ENCODE measurements around the gene GUCA1A.
A peak's percentile ranks its signal among the peaks of the same experiment; 100 is the strongest.

GUCA1A gene

GRCh38 chr6:42225029-42225339 lies 51.8 kb downstream of the GUCA1A start:
- TF ChIP-seq ZNF8 (CRISPR knock-in tag; IDR thresholded peaks at IDR 0.05) (no peak), OSR1 (CRISPR knock-in tag; IDR thresholded peaks at IDR 0.05) (no peak), ZFP30 (CRISPR knock-in tag; IDR thresholded peaks at IDR 0.05) (no peak), TCF4 (CRISPR knock-in tag; IDR thresholded peaks at IDR 0.05; ENCODE audit: borderline replicate concordance) (no peak), TSHZ2 (CRISPR knock-in tag; IDR thresholded peaks at IDR 0.05) (no peak), PATZ1 (CRISPR knock-in tag; IDR thresholded peaks at IDR 0.05; ENCODE audit: borderline replicate concordance) (no peak), PPARA (CRISPR knock-in tag; IDR thresholded peaks at IDR 0.05; ENCODE audit: borderline replicate concordance) (no peak), CSDC2 (CRISPR knock-in tag; IDR thresholded peaks at IDR 0.05) (no peak), GLIS3 (CRISPR knock-in tag; IDR thresholded peaks at IDR 0.05) (no peak), ZNF70 (CRISPR knock-in tag; IDR thresholded peaks at IDR 0.05) (no peak)
- no peak for ATAC-seq

DNA sequence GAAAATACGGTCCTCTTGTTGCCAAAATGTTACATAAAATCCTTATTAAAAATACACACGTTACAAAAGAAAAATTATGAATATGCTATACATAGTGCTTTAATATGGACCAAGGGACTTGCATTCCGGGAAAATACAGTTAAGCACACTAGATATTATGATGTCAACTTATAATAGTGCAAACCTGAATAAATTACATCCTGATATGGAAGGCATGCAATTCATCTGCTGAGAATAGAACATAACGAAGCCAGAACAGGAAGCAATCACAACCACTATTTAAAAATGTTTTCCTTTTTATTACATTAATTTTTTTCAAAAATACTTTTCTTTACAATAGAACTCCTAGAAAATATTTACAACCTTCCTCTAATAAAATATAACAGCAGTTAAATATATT lies 52.3 kb downstream of the GUCA1A start:
- TF ChIP-seq ISL1 (CRISPR knock-in tag; IDR thresholded peaks at IDR 0.05): peak; percentile 62
- TF ChIP-seq, protein P1, sequence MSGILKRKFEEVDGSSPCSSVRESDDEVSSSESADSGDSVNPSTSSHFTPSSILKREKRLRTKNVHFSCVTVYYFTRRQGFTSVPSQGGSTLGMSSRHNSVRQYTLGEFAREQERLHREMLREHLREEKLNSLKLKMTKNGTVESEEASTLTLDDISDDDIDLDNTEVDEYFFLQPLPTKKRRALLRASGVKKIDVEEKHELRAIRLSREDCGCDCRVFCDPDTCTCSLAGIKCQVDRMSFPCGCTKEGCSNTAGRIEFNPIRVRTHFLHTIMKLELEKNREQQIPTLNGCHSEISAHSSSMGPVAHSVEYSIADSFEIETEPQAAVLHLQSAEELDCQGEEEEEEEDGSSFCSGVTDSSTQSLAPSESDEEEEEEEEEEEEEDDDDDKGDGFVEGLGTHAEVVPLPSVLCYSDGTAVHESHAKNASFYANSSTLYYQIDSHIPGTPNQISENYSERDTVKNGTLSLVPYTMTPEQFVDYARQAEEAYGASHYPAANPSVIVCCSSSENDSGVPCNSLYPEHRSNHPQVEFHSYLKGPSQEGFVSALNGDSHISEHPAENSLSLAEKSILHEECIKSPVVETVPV (CRISPR knock-in tag; IDR thresholded peaks at IDR 0.05): no peak
- TF ChIP-seq ARNTL (CRISPR knock-in tag; IDR thresholded peaks at IDR 0.05; ENCODE audit: borderline replicate concordance, low read depth): no peak

GRCh38 chr6:42226161-42226611 lies 53.0 kb downstream of the GUCA1A start:
- ATAC-seq: peak; percentile 80
- TF ChIP-seq TCF4 (CRISPR knock-in tag; IDR thresholded peaks at IDR 0.05; ENCODE audit: borderline replicate concordance) (no peak), ZFP3 (CRISPR knock-in tag; IDR thresholded peaks at IDR 0.05) (no peak), PPARA (CRISPR knock-in tag; IDR thresholded peaks at IDR 0.05; ENCODE audit: borderline replicate concordance) (no peak), PATZ1 (CRISPR knock-in tag; IDR thresholded peaks at IDR 0.05; ENCODE audit: borderline replicate concordance) (no peak), ESRRG (CRISPR knock-in tag; IDR thresholded peaks at IDR 0.05) (no peak), ZNF8 (CRISPR knock-in tag; IDR thresholded peaks at IDR 0.05) (no peak), SNAI2 (CRISPR knock-in tag; IDR thresholded peaks at IDR 0.05) (no peak), ZNF70 (CRISPR knock-in tag; IDR thresholded peaks at IDR 0.05) (no peak), ISL1 (CRISPR knock-in tag; IDR thresholded peaks at IDR 0.05) (no peak), RARB (CRISPR knock-in tag; IDR thresholded peaks at IDR 0.05) (no peak), OSR1 (CRISPR knock-in tag; IDR thresholded peaks at IDR 0.05) (no peak), CREB5 (CRISPR knock-in tag; IDR thresholded peaks at IDR 0.05; ENCODE audit: low read depth) (no peak), TOX (CRISPR knock-in tag; IDR thresholded peaks at IDR 0.05; ENCODE audit: borderline replicate concordance) (no peak), ZNF565 (CRISPR knock-in tag; conservative IDR thresholded peaks at IDR 0.05; ENCODE audit: low read depth) (no peak), ZC3H10 (CRISPR knock-in tag; IDR thresholded peaks at IDR 0.05) (no peak), GLIS3 (CRISPR knock-in tag; IDR thresholded peaks at IDR 0.05) (no peak), ZFP30 (CRISPR knock-in tag; IDR thresholded peaks at IDR 0.05) (no peak), POU6F1 (CRISPR knock-in tag; IDR thresholded peaks at IDR 0.05; ENCODE audit: borderline replicate concordance, low read depth) (no peak), CSDC2 (CRISPR knock-in tag; IDR thresholded peaks at IDR 0.05) (no peak)
- TF ChIP-seq, protein P1 (CRISPR knock-in tag; IDR thresholded peaks at IDR 0.05): no peak

More for the DNA sequence above, 52.3 kb downstream of the GUCA1A start:
- peak; percentile 41 for ATAC-seq

Data from SK-N-SH treated with all-trans-retinoic acid at 6 μM for 48 hours (cell line).